CD4-positive, alpha-beta T cell (primary cell): Measurements from ENCODE around the gene SEC24B. TPM values are rescaled to one million over a fixed set of nuclear protein-coding genes. Genes with fewer than 3 reads are reported as not detected.

Experiments
- ATAC-seq: fragments of 200-7000 bp; cut with Tn5 transposase; one replicate; pipeline ENCODE4 v1.10.0; 2022; ENCODE audit warnings: mild to moderate bottlenecking; ENCODE audit not compliant: poor library complexity
- CTCF ChIA-PET: fragments of 350-600 bp; sonication (Branson Sonifier 250); formaldehyde crosslinking; loops from one replicate; lab custom pipeline; 2021; ENCODE audit warnings: antibody characterized with exemption, inconsistent platforms; lab: Charles Lee
- POLR2A ChIA-PET: fragments of 350-600 bp; sonication (Branson Sonifier 250); formaldehyde crosslinking; loops from one replicate; lab custom pipeline; 2021; ENCODE audit warnings: antibody characterized with exemption, inconsistent platforms; lab: Charles Lee
- DNase-seq, 14 experiments: peaks; one replicate each; pipeline ENCODE4 v3.0.0-alpha.2; 2013 to 2020; ENCODE audit warnings: mixed read lengths in 2 of 14
- H3K27ac ChIP-seq, 2 donors: one replicate each; pipeline versions ENCODE4 v1.5.1 to v1.7.0; 2013; ENCODE audit warnings: low read length in 2 of 2, low read depth in 1 of 2, mild to moderate bottlenecking in 1 of 2
- H3K27me3 ChIP-seq, 2 experiments: 1 replicate in 1 of 2; 2 replicates in 1 of 2; pipeline versions ENCODE4 v1.6.1 to v1.7.0; 2013; ENCODE audit warnings: low read length in 2 of 2, control low read depth in 1 of 2, mild to moderate bottlenecking in 1 of 2, moderate library complexity in 1 of 2; ENCODE audit not compliant: insufficient read depth in 2 of 2, control insufficient read depth in 1 of 2
- H3K36me3 ChIP-seq: one replicate; pipeline ENCODE4 v1.6.1; 2013; ENCODE audit warnings: low read length, control low read depth; ENCODE audit not compliant: insufficient read depth
- H3K4me1 ChIP-seq: one replicate; pipeline ENCODE4 v1.6.1; 2013; ENCODE audit warnings: low read length, control low read depth; ENCODE audit not compliant: insufficient read depth
- H3K4me3 ChIP-seq: one replicate; pipeline ENCODE4 v1.5.1; 2013; ENCODE audit warnings: mild to moderate bottlenecking, low read length, moderate library complexity
- H3K9me3 ChIP-seq, 2 experiments: 1 replicate in 1 of 2; 2 replicates in 1 of 2; pipeline versions ENCODE4 v1.6.1 to v1.7.0; 2013; ENCODE audit warnings: low read length in 2 of 2, mild to moderate bottlenecking in 2 of 2, control low read depth in 1 of 2, moderate library complexity in 1 of 2; ENCODE audit not compliant: control insufficient read depth in 1 of 2, insufficient read depth in 1 of 2
- H3K27ac Mint-ChIP-seq: one replicate; pipeline ENCODE4 v1.8.0; 2020; ENCODE audit warnings: mixed read lengths
- H3K27me3 Mint-ChIP-seq: one replicate; pipeline ENCODE4 v1.8.0; 2021; ENCODE audit warnings: mixed read lengths
- H3K36me3 Mint-ChIP-seq: one replicate; pipeline ENCODE4 v1.8.0; 2021; ENCODE audit warnings: low read depth, mixed read lengths
- H3K4me1 Mint-ChIP-seq: one replicate; pipeline ENCODE4 v1.8.0; 2021; ENCODE audit warnings: low read depth, mixed read lengths
- H3K4me3 Mint-ChIP-seq: one replicate; pipeline ENCODE4 v1.8.0; 2020; ENCODE audit warnings: mild to moderate bottlenecking, mixed read lengths
- H3K9me3 Mint-ChIP-seq: one replicate; pipeline ENCODE4 v1.8.0; 2020; ENCODE audit warnings: mixed read lengths
- CTCF ChIP-seq: fragments of 200-600 bp; IDR thresholded peaks from one replicate; pipeline ENCODE4 v1.8.0; 2022; ENCODE audit warnings: antibody characterized with exemption, mild to moderate bottlenecking
- intact Hi-C, 2 experiments: fragments of 100-400 bp; cut with DNase I in 1 of 2; cut with micrococcal nuclease in 1 of 2; formaldehyde crosslinking; loops; one replicate each; pipeline versions ENCODE4 v1.15.1 to v1.9.0; 2023 to 2025; cut with DNase I, micrococcal nuclease
- total RNA-seq, 174 experiments: library from RNA in 2 of 174; stranded (reverse) in 2 of 174; gene quantifications; one replicate each; pipeline ENCODE4 v1.2.3 and lab custom pipeline; 2021 to 2026

SEC24B gene
- total RNA-seq, 2 experiments from 2014 or later, result 41.5 to 45.9 TPM

GRCh38 chr4:109389369-109390114, 44.1 kb upstream of the SEC24B start:
- no peaks in the 10 kb centered on the region for H3K27me3 ChIP-seq
- ChIA-PET POLR2A (no interaction called here), CTCF (interaction anchor here (1.4 kb wide), 1 partner anchor 9 kb away, joined by 3 read pairs; no protein-coding TSS in a partner anchor)
- no peaks in the 10 kb centered on the region for H3K4me1 ChIP-seq
- no peak for DNase-seq
- no peak for ATAC-seq
- H3K27me3 Mint-ChIP-seq, result peaks cover 30% of the 10 kb centered on the region
- TF ChIP-seq CTCF, result no peak
- no peak overlapping the region for H3K27ac ChIP-seq
- no peaks in the 10 kb centered on the region for H3K9me3 ChIP-seq
- H3K36me3 Mint-ChIP-seq, result no peaks in the 10 kb centered on the region
- no peaks in the 10 kb centered on the region for H3K4me1 Mint-ChIP-seq
- H3K27ac Mint-ChIP-seq, result no peak overlapping the region
- no peak overlapping the region for H3K4me3 Mint-ChIP-seq
- H3K4me3 ChIP-seq, result no peak overlapping the region
- intact Hi-C loops, result no loop called here
- H3K36me3 ChIP-seq, result no peaks in the 10 kb centered on the region
- H3K9me3 Mint-ChIP-seq, result no peaks in the 10 kb centered on the region

GRCh38 chr4:109390115-109390768, 43.4 kb upstream of the SEC24B start:
- no peak for ATAC-seq
- no peak overlapping the region for H3K4me3 ChIP-seq
- CTCF ChIA-PET, result interaction anchor here (1.4 kb wide), 1 partner anchor 10 kb away, joined by 3 read pairs; no protein-coding TSS in a partner anchor
- POLR2A ChIA-PET, result no interaction called here
- Mint-ChIP-seq H3K36me3 (no peaks in the 10 kb centered on the region), H3K4me3 (no peak overlapping the region), H3K9me3 (no peaks in the 10 kb centered on the region), H3K4me1 (no peaks in the 10 kb centered on the region), H3K27ac (no peak overlapping the region), H3K27me3 (peaks cover 29% of the 10 kb centered on the region)
- no peak overlapping the region for H3K27ac ChIP-seq
- H3K36me3 ChIP-seq, result no peaks in the 10 kb centered on the region
- no peaks in the 10 kb centered on the region for H3K9me3 ChIP-seq
- intact Hi-C loops, result no loop called here
- no peaks in the 10 kb centered on the region for H3K4me1 ChIP-seq
- DNase-seq, result no peak
- H3K27me3 ChIP-seq, result no peaks in the 10 kb centered on the region
- no peak for TF ChIP-seq CTCF

GRCh38 chr4:109395694-109396093, 37.9 kb upstream of the SEC24B start:
- ChIA-PET POLR2A (no interaction called here), CTCF (no interaction called here)
- Mint-ChIP-seq H3K36me3 (no peaks in the 10 kb centered on the region), H3K27me3 (peaks cover 26% of the 10 kb centered on the region), H3K27ac (no peak overlapping the region), H3K4me3 (no peak overlapping the region), H3K9me3 (no peaks in the 10 kb centered on the region), H3K4me1 (no peaks in the 10 kb centered on the region)
- Histone ChIP-seq H3K4me1 (no peaks in the 10 kb centered on the region), H3K36me3 (no peaks in the 10 kb centered on the region), H3K9me3 (no peaks in the 10 kb centered on the region), H3K4me3 (no peak overlapping the region), H3K27ac (no peak overlapping the region), H3K27me3 (peaks cover 0 to 6% of the 10 kb centered on the region in 2 experiments)
- intact Hi-C loops, result no loop called here
- no peak for TF ChIP-seq CTCF
- ATAC-seq (no peak), DNase-seq (no peak)
